Smooth muscle cell (in vitro differentiated cells): ENCODE data around the gene ARID1B. TPM values are rescaled to one million over a fixed set of nuclear protein-coding genes. Genes with fewer than 3 reads are reported as not detected.

Experiments
- DNase-seq: peaks from one replicate; lab custom pipeline; 2025; ENCODE audit not compliant: unreplicated experiment; lab: John Stamatoyannopoulos, UW
- H2AFZ ChIP-seq: fragments of 200-600 bp; sonication (generic); 2 replicates; pipeline ENCODE4 v1.6.0; 2016; ENCODE audit warnings: antibody characterized with exemption, low read depth, mild to moderate bottlenecking
- H3F3A ChIP-seq: fragments of 200-600 bp; sonication (generic); 2 replicates; pipeline ENCODE4 v1.6.0; 2017; ENCODE audit warnings: antibody characterized with exemption, low read depth
- H3K27ac ChIP-seq: fragments of 200-600 bp; sonication (generic); 2 replicates; pipeline ENCODE4 v1.5.1; 2016; ENCODE audit warnings: low read depth, mild to moderate bottlenecking
- H3K27me3 ChIP-seq: fragments of 200-600 bp; sonication (generic); 2 replicates; pipeline ENCODE4 v1.6.1; 2016; ENCODE audit warnings: low read depth, mild to moderate bottlenecking
- H3K36me3 ChIP-seq: fragments of 200-600 bp; sonication (generic); 2 replicates; pipeline ENCODE4 v1.5.1; 2016; ENCODE audit warnings: low read depth
- H3K4me1 ChIP-seq: fragments of 200-600 bp; sonication (generic); 2 replicates; pipeline ENCODE4 v1.5.1; 2016; ENCODE audit warnings: low read depth
- H3K4me2 ChIP-seq: fragments of 200-600 bp; sonication (generic); 2 replicates; pipeline ENCODE4 v1.6.0; 2016; ENCODE audit warnings: mild to moderate bottlenecking
- H3K4me3 ChIP-seq: fragments of 200-600 bp; sonication (generic); 2 replicates; pipeline ENCODE4 v1.5.1; 2016; ENCODE audit warnings: mild to moderate bottlenecking
- H3K79me2 ChIP-seq: fragments of 200-600 bp; sonication (generic); 2 replicates; pipeline ENCODE4 v1.6.0; 2016; ENCODE audit warnings: low read depth, mild to moderate bottlenecking
- H3K9ac ChIP-seq: fragments of 200-600 bp; sonication (generic); 2 replicates; pipeline ENCODE4 v1.6.0; 2016; ENCODE audit warnings: low read depth
- H3K9me3 ChIP-seq: fragments of 200-600 bp; sonication (generic); replicated peaks from 2 replicates; pipeline ENCODE4 v1.5.1; 2016; ENCODE audit warnings: low read depth
- H4K20me1 ChIP-seq: fragments of 200-600 bp; sonication (generic); 2 replicates; pipeline ENCODE4 v1.6.0; 2016; ENCODE audit warnings: low read depth
- CTCF ChIP-seq: fragments of 200-600 bp; sonication (generic); IDR thresholded peaks from 2 replicates; pipeline ENCODE4 v1.5.1; 2017; ENCODE audit warnings: borderline replicate concordance, mild to moderate bottlenecking, antibody characterized with exemption; ENCODE audit not compliant: insufficient read depth, poor library complexity, severe bottlenecking
- WGBS: methylation state at CpG from one replicate; pipeline ENCODE4 v1.1.7; 2016; ENCODE audit warnings: low lambda C conversion rate; 5-methylcytosine and 5-hydroxymethylcytosine counted together
- polyA plus RNA-seq: library from polyadenylated mRNA; unstranded; fragments of >200 nt; fragmentation: Nextera tagmentation; extraction: Ambion mirVana; gene quantifications from 2 replicates; pipeline ENCODE4 v1.2.1, GENCODE V29; 2016
- total RNA-seq: library from RNA; depleted of rRNA; stranded (reverse); fragments of >200 nt; gene quantifications from 2 replicates; pipeline ENCODE4 v1.2.3, GENCODE V29; 2014

Gene ARID1B
- total and polyA plus RNA-seq, 2 experiments from 2014 or later: 30.1 to 65.4 TPM

GRCh38 chr6:157040191-157040590 lies 263.0 kb downstream of the ARID1B start:
- Histone ChIP-seq H3K27ac (no peak overlapping the region), H3F3A (peaks cover 8% of the 10 kb centered on the region), H3K9ac (no peak overlapping the region), H3K27me3 (no peaks in the 10 kb centered on the region), H3K4me2 (no peak overlapping the region), H3K79me2 (peaks cover 51% of the 10 kb centered on the region), H2AFZ (no peak overlapping the region), H4K20me1 (peaks cover 24% of the 10 kb centered on the region), H3K36me3 (no peaks in the 10 kb centered on the region), H3K9me3 (no peaks in the 10 kb centered on the region), H3K4me3 (no peak overlapping the region), H3K4me1 (peaks cover 25% of the 10 kb centered on the region)
- 97% methylated on average over 7 of the region's 7 CpGs for WGBS
- DNase-seq: no peak
- no peak for TF ChIP-seq CTCF

GRCh38 chr6:157045831-157046454 lies 268.8 kb downstream of the ARID1B start:
- H3K36me3 ChIP-seq: no peaks in the 10 kb centered on the region
- H3K27ac ChIP-seq: peak overlapping the region; percentile 40
- no peak overlapping the region for H3K9ac ChIP-seq
- H2AFZ ChIP-seq: no peak overlapping the region
- H3K4me2 ChIP-seq: peak overlapping the region; percentile 8
- peaks cover 2% of the 10 kb centered on the region for H3K4me1 ChIP-seq
- no peak for DNase-seq
- H4K20me1 ChIP-seq: peaks cover 31% of the 10 kb centered on the region
- 30% methylated on average over 2 of the region's 2 CpGs for WGBS
- H3K79me2 ChIP-seq: peaks cover 63% of the 10 kb centered on the region
- no peaks in the 10 kb centered on the region for H3K9me3 ChIP-seq
- H3F3A ChIP-seq: no peaks in the 10 kb centered on the region
- peak; percentile 52 for TF ChIP-seq CTCF
- no peaks in the 10 kb centered on the region for H3K27me3 ChIP-seq
- H3K4me3 ChIP-seq: no peak overlapping the region

- Histone ChIP-seq H3K9ac (no peak overlapping the region), H3K79me2 (peaks cover 66% of the 10 kb centered on the region), H3K4me3 (no peak overlapping the region), H3F3A (no peaks in the 10 kb centered on the region), H4K20me1 (peaks cover 37% of the 10 kb centered on the region), H3K4me2 (no peak overlapping the region), H3K27ac (peak overlapping the region; percentile 40), H3K9me3 (no peaks in the 10 kb centered on the region), H3K36me3 (no peaks in the 10 kb centered on the region), H2AFZ (no peak overlapping the region), H3K27me3 (no peaks in the 10 kb centered on the region), H3K4me1 (peaks cover 2% of the 10 kb centered on the region)
- 97% methylated on average over 1 of the region's 1 CpG for WGBS
- TF ChIP-seq CTCF: no peak
- DNase-seq: no peak
Measured at GRCh38 chr6:157046776-157047175, 269.6 kb downstream of the ARID1B start.

- H2AFZ ChIP-seq: no peak overlapping the region
- no peak for DNase-seq
- H3F3A ChIP-seq: no peaks in the 10 kb centered on the region
- peaks cover 2% of the 10 kb centered on the region for H3K4me1 ChIP-seq
- no peak overlapping the region for H3K27ac ChIP-seq
- TF ChIP-seq CTCF: no peak
- H4K20me1 ChIP-seq: peaks cover 37% of the 10 kb centered on the region
- H3K4me3 ChIP-seq: no peak overlapping the region
- H3K9me3 ChIP-seq: no peaks in the 10 kb centered on the region
- H3K9ac ChIP-seq: no peak overlapping the region
- peaks cover 63% of the 10 kb centered on the region for H3K79me2 ChIP-seq
- H3K27me3 ChIP-seq: no peaks in the 10 kb centered on the region
- no peaks in the 10 kb centered on the region for H3K36me3 ChIP-seq
- WGBS: 82% methylated on average over 4 of the region's 4 CpGs
- H3K4me2 ChIP-seq: no peak overlapping the region
Measured at GRCh38 chr6:157047328-157047727, 270.1 kb downstream of the ARID1B start.
